Smooth muscle cell (in vitro differentiated cells): ENCODE data around the gene KIF22. TPM values are rescaled to one million over a fixed set of nuclear protein-coding genes. Genes with fewer than 3 reads are reported as not detected.

Experiments used
- DNase-seq: peaks from one replicate; lab custom pipeline; 2025; ENCODE audit not compliant: unreplicated experiment; lab: John Stamatoyannopoulos, UW
- H2AFZ ChIP-seq: fragments of 200-600 bp; sonication (generic); 2 replicates; pipeline ENCODE4 v1.6.0; 2016; ENCODE audit warnings: antibody characterized with exemption, low read depth, mild to moderate bottlenecking
- H3F3A ChIP-seq: fragments of 200-600 bp; sonication (generic); 2 replicates; pipeline ENCODE4 v1.6.0; 2017; ENCODE audit warnings: antibody characterized with exemption, low read depth
- H3K27ac ChIP-seq: fragments of 200-600 bp; sonication (generic); 2 replicates; pipeline ENCODE4 v1.5.1; 2016; ENCODE audit warnings: low read depth, mild to moderate bottlenecking
- H3K27me3 ChIP-seq: fragments of 200-600 bp; sonication (generic); 2 replicates; pipeline ENCODE4 v1.6.1; 2016; ENCODE audit warnings: low read depth, mild to moderate bottlenecking
- H3K36me3 ChIP-seq: fragments of 200-600 bp; sonication (generic); 2 replicates; pipeline ENCODE4 v1.5.1; 2016; ENCODE audit warnings: low read depth
- H3K4me1 ChIP-seq: fragments of 200-600 bp; sonication (generic); 2 replicates; pipeline ENCODE4 v1.5.1; 2016; ENCODE audit warnings: low read depth
- H3K4me2 ChIP-seq: fragments of 200-600 bp; sonication (generic); 2 replicates; pipeline ENCODE4 v1.6.0; 2016; ENCODE audit warnings: mild to moderate bottlenecking
- H3K4me3 ChIP-seq: fragments of 200-600 bp; sonication (generic); 2 replicates; pipeline ENCODE4 v1.5.1; 2016; ENCODE audit warnings: mild to moderate bottlenecking
- H3K79me2 ChIP-seq: fragments of 200-600 bp; sonication (generic); 2 replicates; pipeline ENCODE4 v1.6.0; 2016; ENCODE audit warnings: low read depth, mild to moderate bottlenecking
- H3K9ac ChIP-seq: fragments of 200-600 bp; sonication (generic); 2 replicates; pipeline ENCODE4 v1.6.0; 2016; ENCODE audit warnings: low read depth
- H3K9me3 ChIP-seq: fragments of 200-600 bp; sonication (generic); replicated peaks from 2 replicates; pipeline ENCODE4 v1.5.1; 2016; ENCODE audit warnings: low read depth
- H4K20me1 ChIP-seq: fragments of 200-600 bp; sonication (generic); 2 replicates; pipeline ENCODE4 v1.6.0; 2016; ENCODE audit warnings: low read depth
- CTCF ChIP-seq: fragments of 200-600 bp; sonication (generic); IDR thresholded peaks from 2 replicates; pipeline ENCODE4 v1.5.1; 2017; ENCODE audit warnings: borderline replicate concordance, mild to moderate bottlenecking, antibody characterized with exemption; ENCODE audit not compliant: insufficient read depth, poor library complexity, severe bottlenecking
- WGBS: methylation state at CpG from one replicate; pipeline ENCODE4 v1.1.7; 2016; ENCODE audit warnings: low lambda C conversion rate; 5-methylcytosine and 5-hydroxymethylcytosine counted together
- polyA plus RNA-seq: library from polyadenylated mRNA; unstranded; fragments of >200 nt; fragmentation: Nextera tagmentation; extraction: Ambion mirVana; gene quantifications from 2 replicates; pipeline ENCODE4 v1.2.1, GENCODE V29; 2016
- total RNA-seq: library from RNA; depleted of rRNA; stranded (reverse); fragments of >200 nt; gene quantifications from 2 replicates; pipeline ENCODE4 v1.2.3, GENCODE V29; 2014

The KIF22 gene
- total and polyA plus RNA-seq, 2 experiments from 2014 or later = 16.0 to 33.5 TPM

- H3K9me3 ChIP-seq = no peaks in the 10 kb centered on the region
- no peak for DNase-seq
- no peaks in the 10 kb centered on the region for H3F3A ChIP-seq
- H3K79me2 ChIP-seq = no peaks in the 10 kb centered on the region
- H2AFZ ChIP-seq = no peak overlapping the region
- H3K4me2 ChIP-seq = no peak overlapping the region
- H3K9ac ChIP-seq = no peak overlapping the region
- 97% methylated on average over 18 of the region's 18 CpGs for WGBS
- H3K36me3 ChIP-seq = no peaks in the 10 kb centered on the region
- H3K4me1 ChIP-seq = no peaks in the 10 kb centered on the region
- no peak overlapping the region for H3K27ac ChIP-seq
- no peak overlapping the region for H3K4me3 ChIP-seq
- no peak for TF ChIP-seq CTCF
- no peaks in the 10 kb centered on the region for H4K20me1 ChIP-seq
- no peaks in the 10 kb centered on the region for H3K27me3 ChIP-seq
These were observed 55.1 kb downstream of the KIF22 start for GRCh38 chr16:29845656-29846055.

- no peaks in the 10 kb centered on the region for H3K9me3 ChIP-seq
- DNase-seq = no peak
- H3F3A ChIP-seq = no peaks in the 10 kb centered on the region
- H3K79me2 ChIP-seq = no peaks in the 10 kb centered on the region
- no peaks in the 10 kb centered on the region for H4K20me1 ChIP-seq
- H3K27me3 ChIP-seq = no peaks in the 10 kb centered on the region
- TF ChIP-seq CTCF = peak; percentile 71
- no peak overlapping the region for H3K4me3 ChIP-seq
- H3K4me2 ChIP-seq = no peak overlapping the region
- H3K27ac ChIP-seq = no peak overlapping the region
- no peak overlapping the region for H3K9ac ChIP-seq
- H3K4me1 ChIP-seq = no peaks in the 10 kb centered on the region
- no peak overlapping the region for H2AFZ ChIP-seq
- no peaks in the 10 kb centered on the region for H3K36me3 ChIP-seq
- 53% methylated on average over 15 of the region's 15 CpGs for WGBS
These were observed 58.1 kb downstream of the KIF22 start for GRCh38 chr16:29848420-29849297.

DNA sequence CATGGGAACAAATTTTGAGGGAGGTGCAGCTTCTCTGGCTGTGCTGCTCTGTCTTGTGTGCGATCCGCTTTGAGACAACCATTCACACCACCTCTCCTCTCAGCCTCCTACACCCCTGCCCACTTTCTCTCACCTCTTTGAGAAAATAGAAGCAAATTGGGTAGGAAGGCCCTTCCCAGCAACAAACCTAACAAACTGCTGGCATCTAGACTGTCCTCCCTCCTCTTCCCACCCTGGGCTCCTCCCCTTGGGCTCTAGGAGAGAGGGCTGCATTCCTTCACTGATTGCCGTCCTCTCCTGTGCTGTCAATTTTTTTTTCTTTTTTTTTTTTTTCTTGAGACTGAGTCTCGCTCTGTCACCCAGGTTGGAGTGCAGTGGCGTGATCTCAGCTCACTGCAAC, 59.0 kb downstream of the KIF22 start:
- Histone ChIP-seq H3K4me2 (no peak overlapping the region), H3K36me3 (no peaks in the 10 kb centered on the region), H3K9me3 (no peaks in the 10 kb centered on the region), H3K27ac (no peak overlapping the region), H3F3A (no peaks in the 10 kb centered on the region), H3K4me1 (no peaks in the 10 kb centered on the region), H2AFZ (no peak overlapping the region), H4K20me1 (no peaks in the 10 kb centered on the region), H3K27me3 (no peaks in the 10 kb centered on the region), H3K4me3 (no peak overlapping the region), H3K79me2 (no peaks in the 10 kb centered on the region), H3K9ac (no peak overlapping the region)
- WGBS = 58% methylated on average over 5 of the region's 5 CpGs
- TF ChIP-seq CTCF = no peak
- DNase-seq = no peak

DNA sequence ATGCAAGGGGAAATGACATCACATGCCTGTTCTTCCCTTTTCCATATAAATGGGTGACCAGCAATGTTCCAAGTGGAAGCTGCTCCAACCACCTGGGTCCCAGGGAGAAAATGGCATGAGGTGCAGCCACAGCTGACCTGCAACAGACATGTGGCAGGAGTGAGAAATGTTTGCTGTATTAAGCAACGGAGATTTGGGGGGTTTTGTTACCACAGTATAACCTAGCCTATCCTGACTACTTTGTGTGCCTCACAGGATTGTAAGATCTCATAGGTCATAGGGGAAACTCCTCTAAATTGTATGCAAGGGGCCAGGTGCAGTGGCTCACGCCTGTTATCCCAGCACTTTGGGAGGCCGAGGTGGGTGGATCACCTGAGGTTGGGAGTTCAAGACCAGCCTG, 60.4 kb downstream of the KIF22 start:
- Histone ChIP-seq H4K20me1 (no peaks in the 10 kb centered on the region), H2AFZ (no peak overlapping the region), H3K36me3 (no peaks in the 10 kb centered on the region), H3K27me3 (no peaks in the 10 kb centered on the region), H3K9me3 (no peaks in the 10 kb centered on the region), H3K4me3 (no peak overlapping the region), H3K4me2 (no peak overlapping the region), H3K9ac (no peak overlapping the region), H3K79me2 (no peaks in the 10 kb centered on the region), H3K27ac (no peak overlapping the region), H3F3A (no peaks in the 10 kb centered on the region), H3K4me1 (no peaks in the 10 kb centered on the region)
- TF ChIP-seq CTCF = no peak
- DNase-seq = no peak
- WGBS = 88% methylated on average over 3 of the region's 3 CpGs
